Natural killer cell (primary cell): ENCODE measurements around the gene HOMER1. TPM values are rescaled to one million over a fixed set of nuclear protein-coding genes. Genes with fewer than 3 reads are reported as not detected.

Experiments
- ATAC-seq, 3 donors: fragments of 150-1000 bp in 2 of 3; fragments of 200-7000 bp in 1 of 3; cut with Tn5 transposase; 1 replicate in 1 of 3; 2 replicates in 2 of 3; pipeline ENCODE4 v1.10.0; 2021; ENCODE audit warnings: mild to moderate bottlenecking in 2 of 3, moderate library complexity in 2 of 3
- DNase-seq, 2 donors: peaks; one replicate each; pipeline versions ENCODE4 v3.0.0 to v3.0.0-alpha.2; 2013 to 2021; ENCODE audit warnings: mixed read lengths in 1 of 2
- H3K27ac ChIP-seq: one replicate; pipeline ENCODE4 v1.5.1; 2013; ENCODE audit warnings: mild to moderate bottlenecking, low read length
- H3K27me3 ChIP-seq: one replicate; pipeline ENCODE4 v1.6.1; 2013; ENCODE audit warnings: low read length; ENCODE audit not compliant: control insufficient read depth, insufficient read depth
- H3K36me3 ChIP-seq: one replicate; pipeline ENCODE4 v1.6.1; 2013; ENCODE audit warnings: low read length; ENCODE audit not compliant: control insufficient read depth, insufficient read depth
- H3K4me1 ChIP-seq: one replicate; pipeline ENCODE4 v1.6.1; 2013; ENCODE audit warnings: low read length; ENCODE audit not compliant: control insufficient read depth, insufficient read depth
- H3K4me3 ChIP-seq: one replicate; pipeline ENCODE4 v1.5.1; 2013; ENCODE audit warnings: low read length
- H3K9me3 ChIP-seq: one replicate; pipeline ENCODE4 v1.6.1; 2013; ENCODE audit warnings: low read length; ENCODE audit not compliant: control insufficient read depth, insufficient read depth
- H3K27ac Mint-ChIP-seq, 2 donors: one replicate each; pipeline ENCODE4 v1.8.0; 2022; ENCODE audit warnings: mild to moderate bottlenecking in 2 of 2, mixed read lengths in 2 of 2, moderate library complexity in 1 of 2
- H3K27me3 Mint-ChIP-seq, 2 donors: one replicate each; pipeline ENCODE4 v1.8.0; 2022; ENCODE audit warnings: low read depth in 2 of 2, mixed read lengths in 2 of 2
- H3K36me3 Mint-ChIP-seq: one replicate; pipeline ENCODE4 v1.8.0; 2022; ENCODE audit warnings: mixed read lengths
- H3K4me1 Mint-ChIP-seq, 2 donors: one replicate each; pipeline ENCODE4 v1.8.0; 2022; ENCODE audit warnings: mixed read lengths in 2 of 2
- H3K4me3 Mint-ChIP-seq: one replicate; pipeline ENCODE4 v1.8.0; 2022; ENCODE audit warnings: mild to moderate bottlenecking, moderate library complexity, mixed read lengths
- H3K9me3 Mint-ChIP-seq, 2 donors: one replicate each; pipeline ENCODE4 v1.8.0; 2022; ENCODE audit warnings: mixed read lengths in 2 of 2
- CTCF ChIP-seq: fragments of 200-600 bp; IDR thresholded peaks from one replicate; pipeline ENCODE4 v1.8.0; 2022; ENCODE audit warnings: antibody characterized with exemption
- WGBS: methylation state at CpG from one replicate; pipeline ENCODE4 v1.1.7; 2013; ENCODE audit warnings: missing lambda C conversion rate; ENCODE audit not compliant: insufficient coverage; 5-methylcytosine and 5-hydroxymethylcytosine counted together
- intact Hi-C: fragments of 100-400 bp; cut with micrococcal nuclease; formaldehyde crosslinking; loops from one replicate; pipeline ENCODE4 v1.14.2; 2022
- total RNA-seq, 4 donors: library from RNA; stranded (reverse); fragments of 120-200 nt in 1 of 4; gene quantifications; one replicate each; pipeline versions ENCODE4 v1.2.3 to v1.2.4, GENCODE V29; 2013 to 2022

Gene HOMER1
- total RNA-seq, 3 donors from 2014 or later (not counting 1 experiment from before 2014, with no cell fraction given), result 3.1 to 5.4 (median 4.3) TPM

DNA sequence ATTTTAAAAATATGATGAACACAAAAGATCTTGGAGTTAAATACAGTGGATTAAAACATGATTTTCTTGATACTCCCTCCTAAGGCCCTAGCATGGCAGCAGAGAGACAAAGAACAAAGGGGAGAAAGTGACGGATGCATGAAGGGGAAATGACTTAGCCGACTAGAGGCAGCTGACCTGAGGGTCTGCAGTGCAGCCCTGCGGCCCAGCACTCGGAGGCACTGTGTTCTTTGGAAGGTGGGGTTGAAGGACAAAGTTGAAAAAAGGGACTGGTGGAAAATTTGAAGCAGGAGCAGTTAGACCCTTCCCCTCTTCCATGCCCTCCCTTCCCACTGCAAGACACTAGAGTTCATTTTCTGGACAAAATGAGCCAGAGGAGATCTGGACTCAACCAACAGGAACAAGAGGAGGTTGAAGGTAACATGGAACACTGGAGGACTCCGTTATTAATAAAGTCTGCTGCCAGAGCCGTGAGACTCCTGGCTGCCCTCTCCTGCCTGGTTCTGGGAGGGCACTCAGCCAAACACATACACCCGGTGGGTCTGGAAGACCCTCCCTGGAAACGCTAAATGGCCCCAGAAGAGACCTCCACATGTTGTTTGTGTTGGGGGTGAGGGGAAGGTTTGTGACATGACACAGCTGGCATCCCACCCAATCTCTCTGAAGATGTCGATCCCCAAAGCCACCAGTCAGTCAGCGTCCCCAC, 179.9 kb downstream of the HOMER1 start:
- no peaks in the 10 kb centered on the region for H3K36me3 Mint-ChIP-seq

DNA sequence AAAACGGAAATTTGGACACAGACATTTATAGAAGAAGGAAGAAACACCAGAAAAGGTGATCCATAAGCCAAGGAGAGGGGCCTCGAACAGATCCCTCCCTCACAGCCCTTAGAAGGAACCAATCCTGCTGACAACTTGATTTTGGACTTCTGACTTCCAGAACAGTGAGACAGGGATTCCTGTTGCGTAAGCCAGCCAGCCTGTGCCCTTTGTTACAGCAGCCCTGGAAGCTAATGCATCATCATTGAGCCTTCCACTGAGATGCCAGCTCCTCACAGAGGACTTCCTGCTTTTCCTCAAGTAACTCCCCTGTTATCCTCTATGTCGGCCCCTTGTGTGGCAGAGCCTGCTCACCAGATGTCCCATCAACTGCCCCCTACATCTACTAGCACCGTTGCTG, 183.9 kb downstream of the HOMER1 start:
- H3K9me3 Mint-ChIP-seq, result no peaks in the 10 kb centered on the region
- no peak overlapping the region for H3K4me3 Mint-ChIP-seq
- no peaks in the 10 kb centered on the region for H3K4me1 Mint-ChIP-seq
- TF ChIP-seq CTCF, result no peak
- no peaks in the 10 kb centered on the region for H3K27me3 ChIP-seq
- no peak overlapping the region for H3K27ac Mint-ChIP-seq
- peaks cover 5 to 12% of the 10 kb centered on the region in 2 donors for H3K27me3 Mint-ChIP-seq
- H3K4me1 ChIP-seq, result no peaks in the 10 kb centered on the region
- no peak for DNase-seq
- no peaks in the 10 kb centered on the region for H3K9me3 ChIP-seq
- H3K4me3 ChIP-seq, result no peak overlapping the region
- intact Hi-C loops, result no loop called here
- H3K36me3 Mint-ChIP-seq, result no peaks in the 10 kb centered on the region
- H3K27ac ChIP-seq, result no peak overlapping the region
- WGBS, result 82% methylated on average over 5 of the region's 5 CpGs
- no peaks in the 10 kb centered on the region for H3K36me3 ChIP-seq
- no peak for ATAC-seq

More for the DNA sequence above, 179.9 kb downstream of the HOMER1 start:
- TF ChIP-seq CTCF, result no peak
- no peak overlapping the region for H3K27ac ChIP-seq
- no peak overlapping the region for H3K4me3 Mint-ChIP-seq
- no peaks in the 10 kb centered on the region for H3K9me3 Mint-ChIP-seq
- no peaks in the 10 kb centered on the region for H3K4me1 ChIP-seq
- ATAC-seq, result no peak
- H3K9me3 ChIP-seq, result no peaks in the 10 kb centered on the region
- no peak for DNase-seq
- intact Hi-C loops, result no loop called here
- no peak overlapping the region for H3K27ac Mint-ChIP-seq
- no peaks in the 10 kb centered on the region for H3K4me1 Mint-ChIP-seq
- H3K36me3 ChIP-seq, result no peaks in the 10 kb centered on the region
- peaks cover 5 to 34% of the 10 kb centered on the region in 2 donors for H3K27me3 Mint-ChIP-seq
- H3K4me3 ChIP-seq, result no peak overlapping the region
- no peaks in the 10 kb centered on the region for H3K27me3 ChIP-seq
- 91% methylated on average over 9 of the region's 10 CpGs for WGBS

- ATAC-seq (no peak), DNase-seq (no peak)
- Histone ChIP-seq H3K27me3 (no peaks in the 10 kb centered on the region), H3K9me3 (no peaks in the 10 kb centered on the region), H3K36me3 (no peaks in the 10 kb centered on the region), H3K27ac (no peak overlapping the region), H3K4me3 (no peak overlapping the region), H3K4me1 (no peaks in the 10 kb centered on the region)
- WGBS, result 87% methylated on average over 4 of the region's 4 CpGs
- no peak overlapping the region for H3K4me3 Mint-ChIP-seq
- H3K9me3 Mint-ChIP-seq, result no peaks in the 10 kb centered on the region
- no peaks in the 10 kb centered on the region for H3K36me3 Mint-ChIP-seq
- H3K4me1 Mint-ChIP-seq, result no peaks in the 10 kb centered on the region
- TF ChIP-seq CTCF, result no peak
- intact Hi-C loops, result no loop called here
- peaks cover 5 to 7% of the 10 kb centered on the region in 2 donors for H3K27me3 Mint-ChIP-seq
- H3K27ac Mint-ChIP-seq, result no peak overlapping the region
Measured at GRCh38 chr5:79329453-79329852, 184.5 kb downstream of the HOMER1 start.

Other genes with a start within 250 kb of the HOMER1 start
- 100 to 1,000 TPM; 219 to 296 (median 272) TPM for gene TENT2, start 98.3 kb upstream of the HOMER1 start, total RNA-seq
- under 1 TPM; 0.53 to 0.93 (median 0.71) TPM for gene CMYA5, start 175.7 kb upstream of the HOMER1 start, total RNA-seq